Stimulated activated naive B cell treated with anti-CD40 and anti-IgM and Interleukin-4, amounts not matched to agents 10 μg/mL and 1 μg/mL and 100 μg/mL, for 72 hours (primary cell): Measurements from ENCODE around the gene KRTAP12-3.
"Not testable (repeated sequence)": the region's sequence is repeated elsewhere in the genome, so short reads cannot be mapped to it uniquely, and the experiment has no call there.

Source experiments
- ATAC-seq, 2 donors: fragments of 150-1000 bp; cut with Tn5 transposase; replicated peaks; 2 replicates each; pipeline ENCODE4 v1.10.0; 2021; ENCODE audit warnings: moderate library complexity in 1 of 2
- DNase-seq: peaks from one replicate; pipeline ENCODE4 v3.0.0; 2021
- H3K27ac Mint-ChIP-seq: one replicate; pipeline ENCODE4 v1.8.0; 2022; ENCODE audit warnings: mild to moderate bottlenecking, mixed read lengths
- H3K27me3 Mint-ChIP-seq, 2 donors: one replicate each; pipeline ENCODE4 v1.8.0; 2022; ENCODE audit warnings: mixed read lengths in 2 of 2
- H3K36me3 Mint-ChIP-seq, 2 donors: one replicate each; pipeline ENCODE4 v1.8.0; 2022; ENCODE audit warnings: mixed read lengths in 2 of 2, mild to moderate bottlenecking in 1 of 2
- H3K4me1 Mint-ChIP-seq, 2 donors: one replicate each; pipeline ENCODE4 v1.8.0; 2022; ENCODE audit warnings: mixed read lengths in 2 of 2, mild to moderate bottlenecking in 1 of 2
- H3K4me3 Mint-ChIP-seq, 2 donors: one replicate each; pipeline ENCODE4 v1.8.0; 2022; ENCODE audit warnings: mild to moderate bottlenecking in 2 of 2, mixed read lengths in 2 of 2, moderate library complexity in 1 of 2
- H3K9me3 Mint-ChIP-seq, 2 donors: one replicate each; pipeline ENCODE4 v1.8.0; 2022; ENCODE audit warnings: mixed read lengths in 2 of 2, mild to moderate bottlenecking in 1 of 2

Gene KRTAP12-3

GRCh38 chr21:44670642-44671432, 13.1 kb downstream of the KRTAP12-3 start:
- Mint-ChIP-seq H3K4me3 (no peak overlapping the region), H3K27me3 (peaks cover 27 to 30% of the 10 kb centered on the region in 2 donors), H3K27ac (no peak overlapping the region), H3K36me3 (peaks cover 0 to 1% of the 10 kb centered on the region in 2 donors), H3K9me3 (peaks cover 14 to 22% of the 10 kb centered on the region in 2 donors), H3K4me1 (no peaks in the 10 kb centered on the region)
- DNase-seq = no peak
- ATAC-seq = no peak

DNA sequence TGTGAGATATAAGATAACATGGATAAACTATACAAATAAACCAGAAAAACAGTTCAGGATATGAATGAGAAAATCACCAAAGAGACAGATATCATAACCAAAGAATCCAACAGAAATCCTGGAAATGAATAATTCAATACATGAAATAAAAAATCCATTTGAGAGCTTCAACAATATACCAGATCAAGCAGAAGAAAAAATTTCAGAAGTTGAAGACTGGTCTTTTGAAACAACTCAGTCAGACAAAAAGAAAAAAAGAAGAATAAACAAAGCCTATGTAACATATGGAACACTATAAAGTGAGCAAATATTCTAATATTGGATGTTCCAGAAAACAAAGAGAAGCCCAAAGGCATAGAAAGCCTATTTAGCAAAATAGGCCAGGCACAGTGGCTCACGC, 14.2 kb downstream of the KRTAP12-3 start:
- ATAC-seq (no peak), DNase-seq (no peak)
- peaks cover 0 to 1% of the 10 kb centered on the region in 2 donors for H3K36me3 Mint-ChIP-seq
- no peak overlapping the region for H3K4me3 Mint-ChIP-seq
- peaks cover 23 to 29% of the 10 kb centered on the region in 2 donors for H3K27me3 Mint-ChIP-seq
- H3K4me1 Mint-ChIP-seq = no peaks in the 10 kb centered on the region
- no peak overlapping the region for H3K27ac Mint-ChIP-seq
- peaks cover 14 to 22% of the 10 kb centered on the region in 2 donors for H3K9me3 Mint-ChIP-seq

- no peak overlapping the region for H3K4me3 Mint-ChIP-seq
- H3K36me3 Mint-ChIP-seq = no peaks in the 10 kb centered on the region
- DNase-seq (no peak), ATAC-seq (no peak)
- no peaks in the 10 kb centered on the region for H3K4me1 Mint-ChIP-seq
- H3K27me3 Mint-ChIP-seq = peaks cover 48 to 49% of the 10 kb centered on the region in 2 donors
- H3K9me3 Mint-ChIP-seq = peaks cover 4 to 9% of the 10 kb centered on the region in 2 donors
- H3K27ac Mint-ChIP-seq = no peak overlapping the region
These were observed 20.1 kb downstream of the KRTAP12-3 start for GRCh38 chr21:44677881-44678280.

DNA sequence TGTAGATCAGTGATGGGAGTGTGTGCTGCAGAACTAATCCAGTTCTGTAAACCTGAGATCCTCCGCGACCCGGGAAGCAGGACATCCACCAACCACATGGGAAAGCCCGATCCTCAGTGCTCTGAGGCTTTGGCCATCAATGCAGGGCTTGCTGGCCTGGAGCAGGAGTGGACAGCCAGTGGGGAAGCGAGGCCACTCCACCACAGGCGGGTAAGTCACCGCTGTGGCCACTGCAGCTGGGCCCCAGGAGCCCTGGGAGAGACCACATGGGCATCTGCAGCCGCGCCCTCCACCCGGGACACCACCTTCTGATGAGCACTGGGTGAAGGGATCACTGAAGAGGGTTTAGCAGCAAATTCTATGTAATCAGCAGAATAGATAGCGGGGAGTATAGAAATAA, 23.4 kb downstream of the KRTAP12-3 start:
- H3K27me3 Mint-ChIP-seq = peaks cover 57 to 64% of the 10 kb centered on the region in 2 donors
- no peak overlapping the region for H3K27ac Mint-ChIP-seq
- H3K36me3 Mint-ChIP-seq = no peaks in the 10 kb centered on the region
- no peaks in the 10 kb centered on the region for H3K9me3 Mint-ChIP-seq
- H3K4me3 Mint-ChIP-seq = no peak overlapping the region
- ATAC-seq = no peak
- DNase-seq = no peak
- no peaks in the 10 kb centered on the region for H3K4me1 Mint-ChIP-seq

DNA sequence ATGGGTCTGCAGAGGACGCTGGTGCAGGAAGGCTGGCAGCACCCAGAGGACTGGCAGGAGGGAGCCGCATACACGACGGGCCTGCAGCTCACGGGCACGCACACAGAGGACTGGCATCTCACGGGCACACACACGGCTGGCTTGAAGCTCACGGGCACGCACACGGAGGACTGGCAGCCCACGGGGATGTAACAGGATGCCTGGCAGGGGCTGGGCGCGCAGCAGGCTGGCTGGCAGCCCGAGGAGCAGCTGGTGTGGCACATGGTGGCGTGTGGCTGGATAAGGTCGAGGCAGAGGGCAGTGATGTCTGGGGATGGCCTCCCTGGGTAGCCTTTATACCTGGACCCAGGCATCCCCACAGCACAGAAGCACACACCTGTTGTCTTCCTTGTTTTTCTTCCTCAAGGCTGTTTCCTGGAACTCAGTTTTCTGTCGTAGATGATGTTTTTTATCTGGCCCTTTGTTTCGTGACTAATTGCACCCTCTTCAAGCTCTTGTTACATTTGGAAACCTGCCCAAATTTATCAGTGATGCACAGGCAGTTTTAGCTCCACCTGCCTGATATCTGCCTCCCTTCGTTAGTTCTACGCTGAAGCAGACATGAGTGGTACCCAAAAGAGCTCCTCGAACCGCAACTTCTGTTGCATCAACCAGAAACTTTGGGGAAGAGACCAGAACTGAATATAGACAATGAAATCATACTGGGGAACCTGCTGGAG, 24.3 kb downstream of the KRTAP12-3 start, which contains the start of gene KRTAP12-1:
TSS of gene KRTAP12-1 (minus strand) at position 303 of the 719 bp plus-strand sequence. CDS start at position 263, 40 bp downstream.
- DNase-seq = no peak
- peaks cover 59 to 67% of the 10 kb centered on the region in 2 donors for H3K27me3 Mint-ChIP-seq
- no peak for ATAC-seq
- H3K9me3 Mint-ChIP-seq = no peaks in the 10 kb centered on the region
- no peak within 1 kb of the TSS for H3K27ac Mint-ChIP-seq
- no peak within 1 kb of the TSS for H3K4me3 Mint-ChIP-seq
- H3K4me1 Mint-ChIP-seq = peaks cover 0 to 2% of the 10 kb centered on the region in 2 donors
- H3K36me3 Mint-ChIP-seq = no peaks in the 10 kb centered on the region

GRCh38 chr21:44682580-44683151, 24.9 kb downstream of the KRTAP12-3 start:
- Mint-ChIP-seq H3K4me1 (peaks cover 0 to 2% of the 10 kb centered on the region in 2 donors), H3K27me3 (peaks cover 60 to 67% of the 10 kb centered on the region in 2 donors), H3K27ac (no peak overlapping the region), H3K9me3 (no peaks in the 10 kb centered on the region), H3K4me3 (no peak overlapping the region), H3K36me3 (no peaks in the 10 kb centered on the region)
- no peak for DNase-seq
- no peak for ATAC-seq

GRCh38 chr21:44684077-44684476, 26.3 kb downstream of the KRTAP12-3 start:
- H3K27me3 Mint-ChIP-seq = peaks cover 69 to 80% of the 10 kb centered on the region in 2 donors
- H3K4me3 Mint-ChIP-seq = no peak overlapping the region
- no peak overlapping the region for H3K27ac Mint-ChIP-seq
- ATAC-seq = no peak
- no peaks in the 10 kb centered on the region for H3K36me3 Mint-ChIP-seq
- no peaks in the 10 kb centered on the region for H3K9me3 Mint-ChIP-seq
- peaks cover 0 to 2% of the 10 kb centered on the region in 2 donors for H3K4me1 Mint-ChIP-seq
- no peak for DNase-seq

DNA sequence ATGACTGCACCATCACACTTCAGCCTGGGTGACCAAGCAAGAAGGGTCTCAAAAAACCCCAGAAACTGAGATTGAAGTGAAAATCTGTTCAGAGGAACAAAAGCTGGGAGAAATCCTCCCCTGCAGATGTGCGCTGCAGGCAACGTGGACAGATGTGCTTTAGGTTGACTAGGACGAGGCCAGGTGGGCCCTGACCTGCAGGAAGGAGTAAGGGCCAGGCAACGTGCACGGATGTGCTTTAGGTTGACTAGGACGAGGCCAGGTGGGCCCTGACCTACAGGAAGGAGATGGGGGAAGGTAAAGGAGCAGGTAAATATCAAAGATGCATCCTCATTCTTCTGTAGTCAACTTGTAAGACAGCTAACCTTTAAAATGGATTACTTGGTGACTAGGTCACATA, 26.8 kb downstream of the KRTAP12-3 start:
- no peak overlapping the region for H3K27ac Mint-ChIP-seq
- H3K36me3 Mint-ChIP-seq = no peaks in the 10 kb centered on the region
- H3K4me1 Mint-ChIP-seq = peaks cover 0 to 2% of the 10 kb centered on the region in 2 donors
- H3K27me3 Mint-ChIP-seq = peaks cover 69 to 80% of the 10 kb centered on the region in 2 donors
- no peak overlapping the region for H3K4me3 Mint-ChIP-seq
- ATAC-seq (no peak), DNase-seq (no peak)
- H3K9me3 Mint-ChIP-seq = no peaks in the 10 kb centered on the region

DNA sequence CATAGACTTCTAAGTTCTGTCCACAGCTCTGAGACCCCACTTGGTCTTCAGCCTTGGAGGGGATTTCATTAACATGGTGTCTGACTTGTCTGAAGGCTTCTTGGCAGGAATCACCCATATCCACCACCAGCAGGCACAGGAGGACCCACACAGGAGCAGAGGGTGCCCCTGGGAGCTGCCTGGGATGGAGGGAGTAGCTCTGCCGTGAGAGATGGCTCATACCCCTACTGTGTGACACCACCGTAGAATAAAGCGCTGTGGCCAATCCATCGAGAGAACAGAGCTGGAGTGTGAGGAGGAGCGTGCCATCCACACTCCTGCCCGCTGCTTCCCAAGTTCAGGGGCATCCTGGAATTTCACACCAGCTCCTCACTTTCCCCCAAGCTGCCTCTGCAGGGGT, 27.3 kb downstream of the KRTAP12-3 start:
- not testable (repeated sequence) for H3K4me1 Mint-ChIP-seq, H3K4me3 Mint-ChIP-seq, H3K36me3 Mint-ChIP-seq, ATAC-seq, H3K9me3 Mint-ChIP-seq, DNase-seq, H3K27ac Mint-ChIP-seq
- peaks cover 67 to 77% of the 10 kb centered on the region in 2 donors for H3K27me3 Mint-ChIP-seq

- H3K9me3 Mint-ChIP-seq = no peaks in the 10 kb centered on the region
- ATAC-seq = no peak
- no peak overlapping the region for H3K4me3 Mint-ChIP-seq
- DNase-seq = no peak
- peaks cover 65% of the 10 kb centered on the region in 2 donors for H3K27me3 Mint-ChIP-seq
- no peak overlapping the region for H3K27ac Mint-ChIP-seq
- peaks cover 0 to 2% of the 10 kb centered on the region in 2 donors for H3K4me1 Mint-ChIP-seq
- no peaks in the 10 kb centered on the region for H3K36me3 Mint-ChIP-seq
These were observed 28.5 kb downstream of the KRTAP12-3 start for GRCh38 chr21:44686000-44686781.

DNA sequence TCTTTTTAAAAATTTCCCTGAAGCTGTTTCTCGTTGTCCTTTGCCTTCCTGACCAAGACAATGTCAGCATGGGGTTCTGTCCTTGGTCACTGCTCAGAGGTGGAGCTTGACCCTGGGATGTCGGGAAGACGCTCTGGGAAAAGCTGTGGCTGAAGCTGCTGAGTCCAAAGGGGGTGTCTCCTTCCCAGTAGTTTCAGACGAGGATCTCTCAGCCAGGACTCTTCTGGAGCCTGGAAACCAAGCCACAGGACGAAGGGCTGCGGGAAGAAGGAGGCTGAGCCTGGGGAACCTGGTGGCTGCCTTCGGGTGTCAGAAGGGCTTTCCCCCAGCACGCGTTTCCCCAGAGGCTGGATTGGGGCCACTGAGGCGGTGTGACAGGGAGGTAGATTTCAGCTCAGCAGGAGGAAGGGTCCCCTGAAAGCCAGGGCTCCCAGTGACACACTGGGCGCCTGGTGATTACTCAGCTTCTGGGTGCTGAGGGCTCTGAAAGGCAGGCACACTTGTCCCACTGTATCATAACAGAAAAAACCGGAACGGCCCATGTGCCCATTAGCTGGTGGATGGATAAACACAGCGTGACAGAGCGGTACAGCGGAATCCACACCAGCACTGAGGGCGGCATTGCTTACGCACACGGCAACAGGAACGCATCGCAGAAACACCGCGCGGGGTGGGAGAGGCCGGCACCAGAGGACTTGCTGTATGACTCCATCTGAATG, 29.3 kb downstream of the KRTAP12-3 start:
- Mint-ChIP-seq H3K9me3 (no peaks in the 10 kb centered on the region), H3K36me3 (no peaks in the 10 kb centered on the region), H3K27me3 (peaks cover 58% of the 10 kb centered on the region in 2 donors), H3K27ac (no peak overlapping the region), H3K4me1 (peaks cover 0 to 2% of the 10 kb centered on the region in 2 donors), H3K4me3 (no peak overlapping the region)
- DNase-seq = no peak
- ATAC-seq = no peak

GRCh38 chr21:44687671-44688070, 29.9 kb downstream of the KRTAP12-3 start:
- Mint-ChIP-seq H3K27ac (no peak overlapping the region), H3K4me1 (peaks cover 0 to 2% of the 10 kb centered on the region in 2 donors), H3K27me3 (peaks cover 52% of the 10 kb centered on the region in 2 donors), H3K36me3 (no peaks in the 10 kb centered on the region), H3K4me3 (no peak overlapping the region), H3K9me3 (peaks cover 0 to 4% of the 10 kb centered on the region in 2 donors)
- ATAC-seq (no peak), DNase-seq (no peak)

- not testable (repeated sequence) for H3K36me3 Mint-ChIP-seq, H3K27ac Mint-ChIP-seq, ATAC-seq, DNase-seq, H3K9me3 Mint-ChIP-seq, H3K4me3 Mint-ChIP-seq, H3K4me1 Mint-ChIP-seq
- peaks cover 36 to 43% of the 10 kb centered on the region in 2 donors for H3K27me3 Mint-ChIP-seq
These were observed 32.0 kb downstream of the KRTAP12-3 start for GRCh38 chr21:44689740-44690139.
